Heart right ventricle (tissue), 16 donors: ENCODE results near the gene VSX1. TPM values are rescaled to one million over a fixed set of nuclear protein-coding genes. Genes with fewer than 3 reads are reported as not detected.

ENCODE experiments used
- ATAC-seq, 8 donors: fragments of 200-7000 bp; cut with Tn5 transposase; one replicate each; pipeline ENCODE4 v1.9.1; 2020; ENCODE audit warnings: mild to moderate bottlenecking in 8 of 8, moderate library complexity in 8 of 8, moderate number of reproducible peaks in 1 of 8
- DNase-seq, 2 donors: peaks; one replicate each; pipeline ENCODE4 v3.0.0-alpha.2; 2020
- H3K27ac ChIP-seq, 10 donors: fragments of 200-600 bp; sonication (generic) in 2 of 10; one replicate each; pipeline versions ENCODE4 v1.5.0 to v1.8.0; 2020 to 2022; ENCODE audit warnings: mild to moderate bottlenecking in 3 of 10
- H3K27me3 ChIP-seq, 7 donors: fragments of 200-600 bp; one replicate each; pipeline ENCODE4 v1.8.0; 2021 to 2022; ENCODE audit warnings: mild to moderate bottlenecking in 2 of 7
- H3K36me3 ChIP-seq, 9 donors: fragments of 200-600 bp; sonication (generic) in 1 of 9; one replicate each; pipeline versions ENCODE4 v1.5.0 to v1.8.0; 2020 to 2022; ENCODE audit warnings: mild to moderate bottlenecking in 2 of 9
- H3K4me1 ChIP-seq, 9 donors: fragments of 200-600 bp; sonication (generic) in 1 of 9; one replicate each; pipeline versions ENCODE4 v1.5.0 to v1.8.0; 2020 to 2022; ENCODE audit warnings: mild to moderate bottlenecking in 4 of 9
- H3K4me3 ChIP-seq, 10 donors: fragments of 200-600 bp; sonication (generic) in 2 of 10; one replicate each; pipeline versions ENCODE4 v1.5.0 to v1.8.0; 2020 to 2022; ENCODE audit warnings: mild to moderate bottlenecking in 7 of 10, moderate library complexity in 2 of 10
- H3K9me3 ChIP-seq, 11 donors: fragments of 200-600 bp in 10 of 11; sonication (generic) in 2 of 11; one replicate each; pipeline versions ENCODE4 v1.5.0 to v1.8.0; 2013 to 2022; ENCODE audit warnings: mild to moderate bottlenecking in 2 of 11, control low read depth in 1 of 11, moderate library complexity in 1 of 11
- WGBS, 2 donors: extraction: QIAGEN DNeasy Blood & Tissue Kit; methylation state at CpG; one replicate each; pipeline ENCODE4 v1.1.7; 2013; ENCODE audit warnings: inconsistent platforms in 1 of 2; 5-methylcytosine and 5-hydroxymethylcytosine counted together
- intact Hi-C, 10 donors: fragments of 100-400 bp; cut with DNase I; formaldehyde crosslinking; loops; one replicate each; pipeline versions ENCODE4 v1.11.1 to v1.14.2; 2022
- polyA plus RNA-seq, 2 donors: library from polyadenylated mRNA; stranded (reverse); fragments of 200-250 nt; gene quantifications; one replicate each; pipeline ENCODE4 v1.2.3, GENCODE V29; 2013
- total RNA-seq, 10 donors: library from RNA; stranded (reverse); fragmentation: NEBNext Ultra II Directional in 3 of 10; extraction: Animal tissue kit (Norgen Biotek cat#: 25700) in 3 of 10; gene quantifications; one replicate each; pipeline versions ENCODE4 v1.2.1 to v1.2.4, GENCODE V29; 2021 to 2023
- TF ChIP-seq, protein P1 (sequence below), 9 donors: fragments of 200-600 bp; sonication (generic) in 2 of 9; IDR thresholded peaks; one replicate each; pipeline versions ENCODE4 v1.5.0 to v1.8.0; 2021 to 2022; ENCODE audit warnings: antibody characterized with exemption in 9 of 9, mild to moderate bottlenecking in 5 of 9, moderate library complexity in 1 of 9
- donor health status: Arrhythmogenic right ventricular cardiomyopathy.
- donor health status: ischemic (EF 13 %, LVEDD 7.1; RV severe dilation, severe dysfunction).
- donor health status: healthy with polysubstance abuse.
- donor health status: DM: no; HTN: yes; CAD: no.
- donor health status: DM: no; HTN: no; CAD: no.
- donor health status: ischemic (EF 25% LVEDD 6.9; RV normal size, moderate dysfunction).
- donor health status: ischemic (EF 25% LVEDD 5.7; RV mildly dilated, moderate dysfunction).
- donor health status: healthy.
- donor health status: DM: yes; HTN: yes; CAD: no.
- donor health status: Ischemic cardiomyopathy.
- donor health status: ischemic (EF 35%, LVEDD 5.7; RV mildly dilated, moderate dysfunction).
- donor health status: nonischemic (EF 11% LVEDD 7.7; RV severe dilation, severe dysfunction).
- donor health status: DM: yes; HTN: yes; CAD: no.
- donor health status: PGD.
- donor health status: ischemic (EF 29% LVEDD 5.4; RV normal size, mild dysfunction).
- donor health status: nonischemic (EF 23%, LVEDD 6.1; RV moderate dilation, normal function).

Gene VSX1
- total and polyA plus RNA-seq, 12 donors: 0.16 to 0.79 (median 0.34) TPM; not detected in 2

DNA sequence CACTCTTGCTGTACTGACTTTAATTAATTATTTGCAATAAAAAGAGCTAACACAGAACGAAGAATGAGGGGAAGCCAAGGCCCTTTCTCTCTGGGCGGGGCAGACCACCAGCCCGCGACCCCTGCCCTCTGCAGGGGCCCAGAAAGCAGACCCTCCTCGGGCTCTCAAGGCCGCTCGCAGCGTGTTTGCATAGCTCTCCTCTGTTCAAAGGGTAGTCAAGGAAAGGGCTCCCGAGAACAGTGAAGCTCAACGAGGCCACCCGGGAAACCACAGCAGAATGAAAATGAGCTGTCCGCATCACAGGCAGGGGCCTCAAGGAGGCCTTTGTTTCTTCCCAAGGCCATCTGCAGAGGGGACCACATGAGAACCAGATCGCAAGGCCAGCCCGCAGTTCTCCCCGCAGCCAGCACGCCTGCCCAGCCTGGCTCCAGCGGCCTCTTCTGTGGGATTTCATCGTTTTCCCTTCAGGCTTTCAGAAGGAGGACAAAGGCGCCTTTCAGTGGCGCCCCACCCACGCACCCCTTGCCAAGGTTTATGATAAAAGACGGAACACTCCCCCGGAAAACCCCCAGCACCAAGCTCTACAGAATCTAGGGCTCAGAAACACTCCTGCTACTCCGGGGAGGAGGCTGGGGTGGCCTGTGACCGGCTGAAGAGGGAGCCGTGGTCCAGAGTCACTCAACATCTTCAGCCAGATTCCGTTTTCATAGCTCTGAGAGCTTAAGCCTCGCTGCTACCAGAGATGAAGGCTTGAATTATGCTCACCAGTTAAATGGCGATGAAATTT, 49.3 kb downstream of the VSX1 start:
- ATAC-seq (peak; percentile 66 to 88 (median 80)), DNase-seq (peak; percentile 65 to 72)
- no peaks in the 10 kb centered on the region for H3K9me3 ChIP-seq
- WGBS, 2 donors: 36 to 40% methylated on average over 29 of the region's 29 CpGs
- peaks cover 0 to 29% (median 0%) of the 10 kb centered on the region in 9 donors for H3K36me3 ChIP-seq
- H3K4me3 ChIP-seq: peak overlapping the region in 4 of 10 donors; percentile 1 to 32 (median 16)
- H3K27me3 ChIP-seq: no peaks in the 10 kb centered on the region
- peaks cover 43 to 82% (median 56%) of the 10 kb centered on the region in 9 donors for H3K4me1 ChIP-seq
- TF ChIP-seq, protein P1, sequence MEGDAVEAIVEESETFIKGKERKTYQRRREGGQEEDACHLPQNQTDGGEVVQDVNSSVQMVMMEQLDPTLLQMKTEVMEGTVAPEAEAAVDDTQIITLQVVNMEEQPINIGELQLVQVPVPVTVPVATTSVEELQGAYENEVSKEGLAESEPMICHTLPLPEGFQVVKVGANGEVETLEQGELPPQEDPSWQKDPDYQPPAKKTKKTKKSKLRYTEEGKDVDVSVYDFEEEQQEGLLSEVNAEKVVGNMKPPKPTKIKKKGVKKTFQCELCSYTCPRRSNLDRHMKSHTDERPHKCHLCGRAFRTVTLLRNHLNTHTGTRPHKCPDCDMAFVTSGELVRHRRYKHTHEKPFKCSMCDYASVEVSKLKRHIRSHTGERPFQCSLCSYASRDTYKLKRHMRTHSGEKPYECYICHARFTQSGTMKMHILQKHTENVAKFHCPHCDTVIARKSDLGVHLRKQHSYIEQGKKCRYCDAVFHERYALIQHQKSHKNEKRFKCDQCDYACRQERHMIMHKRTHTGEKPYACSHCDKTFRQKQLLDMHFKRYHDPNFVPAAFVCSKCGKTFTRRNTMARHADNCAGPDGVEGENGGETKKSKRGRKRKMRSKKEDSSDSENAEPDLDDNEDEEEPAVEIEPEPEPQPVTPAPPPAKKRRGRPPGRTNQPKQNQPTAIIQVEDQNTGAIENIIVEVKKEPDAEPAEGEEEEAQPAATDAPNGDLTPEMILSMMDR (IDR thresholded peaks at IDR 0.05): peak in 3 of 9 donors; percentile 37 to 50 (median 39)
- H3K27ac ChIP-seq: peak overlapping the region; percentile 45 to 98 (median 78)
- intact Hi-C loops: loop anchor here in 2 of 10 donors (2.0 to 5.0 kb wide), 2 partner anchors 20 to 35 kb away; no protein-coding TSS in a partner anchor

DNA sequence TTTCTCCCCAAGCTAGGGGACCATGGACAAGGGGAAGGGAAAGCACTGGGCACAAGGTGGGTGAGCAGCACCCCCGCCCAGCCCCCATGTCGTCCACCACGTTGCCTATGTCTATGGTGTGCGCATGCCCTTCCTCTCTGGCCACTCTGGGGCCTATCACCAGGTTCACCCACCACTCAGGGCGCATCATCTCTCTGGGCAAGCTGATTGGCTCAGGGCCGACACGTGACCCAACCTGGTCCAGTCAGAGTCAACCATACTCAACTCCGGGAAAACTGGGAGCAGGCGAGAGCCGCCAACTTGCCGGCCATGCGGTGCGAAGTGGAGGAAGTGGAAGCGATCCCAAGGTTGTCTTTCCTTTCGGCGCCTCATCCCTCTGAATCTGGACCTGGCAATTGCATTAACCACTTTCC, 49.9 kb downstream of the VSX1 start:
- peak in 3 of 8 donors; percentile 4 to 28 (median 13) for ATAC-seq
- H3K36me3 ChIP-seq: peaks cover 0 to 29% (median 0%) of the 10 kb centered on the region in 9 donors
- WGBS, 2 donors: 77 to 81% methylated on average over 16 of the region's 16 CpGs
- peaks cover 38 to 76% (median 50%) of the 10 kb centered on the region in 9 donors for H3K4me1 ChIP-seq
- intact Hi-C loops: loop anchor here in 2 of 10 donors (2.0 to 5.0 kb wide), 2 partner anchors 21 to 35 kb away; no protein-coding TSS in a partner anchor
- H3K4me3 ChIP-seq: peak overlapping the region in 2 of 10 donors; percentile 14 to 17
- H3K27ac ChIP-seq: peak overlapping the region; percentile 45 to 98 (median 78)
- no peak for DNase-seq
- no peaks in the 10 kb centered on the region for H3K9me3 ChIP-seq
- H3K27me3 ChIP-seq: no peaks in the 10 kb centered on the region
- TF ChIP-seq, protein P1 (IDR thresholded peaks at IDR 0.05): no peak

DNA sequence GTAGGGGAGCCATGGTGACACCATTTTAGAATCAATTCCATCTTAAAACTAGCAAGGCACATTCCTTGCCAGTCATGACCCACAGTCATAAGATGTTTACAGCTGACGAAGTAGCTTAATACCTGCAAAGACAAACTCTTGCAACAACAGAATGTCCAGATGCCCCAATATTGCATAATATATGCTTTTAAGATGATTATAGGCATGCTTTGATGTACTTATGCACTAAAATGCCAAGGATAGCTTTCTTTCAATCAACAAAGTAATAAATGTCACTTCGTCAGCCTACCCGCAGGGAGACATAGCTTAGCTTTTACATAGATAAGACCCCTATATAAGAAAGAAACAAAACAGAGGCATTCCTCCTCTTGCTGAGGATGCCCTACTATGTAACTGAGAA, 50.7 kb downstream of the VSX1 start:
- Histone ChIP-seq H3K4me3 (no peak overlapping the region), H3K27ac (peak overlapping the region in 1 of 10 donors; percentile 87), H3K36me3 (peaks cover 0 to 37% (median 0%) of the 10 kb centered on the region in 9 donors), H3K4me1 (peaks cover 32 to 76% (median 47%) of the 10 kb centered on the region in 9 donors), H3K27me3 (no peaks in the 10 kb centered on the region), H3K9me3 (no peaks in the 10 kb centered on the region)
- ATAC-seq (no peak), DNase-seq (no peak)
- WGBS, 2 donors: 80 to 95% methylated on average over 3 of the region's 3 CpGs
- intact Hi-C loops: loop anchor here in 1 of 10 donors (5.0 kb wide), 1 partner anchor 36 kb away; no protein-coding TSS in a partner anchor
- TF ChIP-seq, protein P1 (IDR thresholded peaks at IDR 0.05): no peak

DNA sequence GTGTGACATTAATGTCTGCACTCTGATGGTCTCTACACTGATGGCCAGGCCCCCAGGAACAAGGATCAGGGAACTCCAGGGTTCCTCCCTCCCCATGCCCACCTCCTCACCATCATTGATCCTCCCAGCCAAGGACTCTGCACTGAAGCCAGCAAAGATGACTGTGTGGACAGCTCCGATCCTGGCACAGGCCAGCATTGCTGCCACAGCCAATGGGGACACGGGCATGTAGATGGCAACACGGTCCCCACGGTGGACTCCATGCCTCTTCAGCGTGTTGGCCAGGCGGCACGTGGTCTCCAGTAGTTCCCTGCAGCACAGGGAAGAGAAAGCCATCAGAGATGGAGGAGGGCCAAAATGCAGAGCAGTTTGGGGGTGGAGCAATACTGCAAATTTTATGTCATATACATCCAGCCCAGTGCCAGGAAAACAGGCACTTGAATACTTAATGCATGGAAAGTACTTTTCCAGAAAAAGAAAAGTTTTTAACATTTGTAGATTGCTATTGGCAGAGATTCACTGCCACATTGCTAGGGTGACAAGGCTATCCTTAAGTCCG, 51.2 kb downstream of the VSX1 start:
- Histone ChIP-seq H3K27me3 (no peaks in the 10 kb centered on the region), H3K4me3 (no peak overlapping the region), H3K27ac (peak overlapping the region in 1 of 10 donors; percentile 6), H3K9me3 (no peaks in the 10 kb centered on the region), H3K4me1 (peaks cover 26 to 76% (median 45%) of the 10 kb centered on the region in 9 donors), H3K36me3 (peaks cover 0 to 42% (median 0%) of the 10 kb centered on the region in 9 donors)
- DNase-seq (no peak), ATAC-seq (peak in 1 of 8 donors; percentile 46)
- TF ChIP-seq, protein P1 (IDR thresholded peaks at IDR 0.05): no peak
- intact Hi-C loops: loop anchor here in 1 of 10 donors (5.0 kb wide), 1 partner anchor 37 kb away; no protein-coding TSS in a partner anchor
- 82 to 86% methylated on average over 8 of the region's 8 CpGs for WGBS, 2 donors
